Medulla oblongata (tissue), 1 donor: ENCODE results near the gene TRAF2.

Experiments used
- DNase-seq: peaks from one replicate; pipeline ENCODE4 v3.0.0-alpha.2; 2015; ENCODE audit errors: extremely low spot score

Gene TRAF2

GRCh38 chr9:136962163-136962562 is 75.8 kb downstream of the TRAF2 start:
- DNase-seq, result no peak

DNA sequence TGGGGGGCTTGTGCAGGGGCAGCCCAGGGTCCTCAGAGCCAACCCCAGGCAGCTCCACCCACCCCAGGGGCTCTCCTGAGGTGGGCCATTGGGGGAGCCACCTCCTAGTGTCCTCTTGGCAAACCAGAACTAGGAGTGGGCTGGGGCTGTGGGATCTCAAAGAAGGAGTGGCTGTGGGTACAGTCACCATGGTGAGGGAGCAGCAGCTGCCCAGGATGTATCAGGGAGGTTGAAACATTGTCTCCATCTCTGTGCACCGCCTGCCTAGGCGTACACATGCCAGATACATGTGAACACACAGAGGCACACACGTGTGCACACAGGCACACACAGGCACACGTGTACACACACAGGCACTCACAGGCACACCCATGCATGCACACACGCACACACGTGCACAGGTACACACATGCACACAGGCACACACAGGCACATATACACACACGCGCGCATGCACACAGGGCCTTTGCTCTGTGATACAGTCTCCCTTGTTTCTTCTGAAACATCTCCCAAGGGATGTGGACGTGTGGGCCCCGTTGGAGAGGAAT is 76.5 kb downstream of the TRAF2 start:
- DNase-seq, result no peak

DNA sequence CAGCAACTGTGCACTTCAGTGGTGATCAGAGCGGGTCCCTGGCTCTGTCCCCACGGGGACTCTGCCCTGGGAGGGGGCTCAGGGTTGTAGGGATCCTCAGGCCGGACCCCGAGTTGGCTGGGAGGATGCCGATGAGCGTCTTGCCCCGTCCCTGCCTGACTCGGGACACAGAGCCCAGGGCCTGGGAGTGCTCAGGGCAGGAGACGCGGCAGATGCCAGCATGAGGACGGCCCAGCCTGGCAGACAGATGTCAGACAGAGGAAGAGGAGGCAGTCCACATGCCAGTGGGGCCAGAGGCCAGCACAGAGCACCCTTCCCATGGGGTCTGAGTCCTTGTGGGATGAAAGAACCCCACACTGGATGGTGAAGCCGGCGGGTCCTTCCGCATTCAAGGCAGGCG is 77.0 kb downstream of the TRAF2 start:
- peak; percentile 70 for DNase-seq

GRCh38 chr9:136963751-136964150 is 77.4 kb downstream of the TRAF2 start:
- DNase-seq, result no peak

- DNase-seq, result no peak
Observed at GRCh38 chr9:136964171-136964689, 77.9 kb downstream of the TRAF2 start.

GRCh38 chr9:136964833-136965422 is 78.6 kb downstream of the TRAF2 start:
- DNase-seq, result no peak

DNA sequence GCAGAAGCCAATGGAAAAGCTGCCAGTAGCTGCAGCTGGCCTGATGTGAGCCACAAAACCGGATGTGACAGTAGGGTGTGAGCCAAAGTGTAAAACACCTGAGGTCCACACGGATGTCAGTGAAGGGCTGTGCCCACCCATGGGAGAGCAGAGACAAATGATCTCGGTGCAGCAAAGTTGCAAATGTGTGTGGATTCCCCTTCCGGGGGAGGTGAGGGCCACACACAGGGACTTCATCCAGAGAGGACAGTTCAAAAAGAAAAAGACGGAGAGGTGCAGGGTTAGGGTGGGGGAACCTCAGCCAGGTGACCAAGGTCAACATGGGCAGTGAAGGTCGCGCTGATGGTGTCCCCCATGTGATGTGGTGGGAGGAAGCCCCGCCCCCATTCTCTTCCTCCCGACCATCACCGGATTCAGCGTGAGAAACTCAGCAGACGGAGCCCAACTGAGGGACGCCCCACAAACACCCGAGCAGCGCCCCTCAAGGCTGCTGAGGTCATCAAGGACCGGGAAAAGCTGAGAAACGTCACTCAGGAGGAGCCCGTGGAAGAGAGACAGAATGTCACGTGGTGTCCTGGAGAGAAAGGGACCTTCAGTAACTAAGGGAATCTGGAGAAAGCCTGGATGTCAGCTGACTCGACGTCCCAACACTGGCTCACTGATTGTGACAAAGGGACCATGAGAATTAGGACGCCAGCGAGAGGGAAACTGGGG is 79.6 kb downstream of the TRAF2 start:
- DNase-seq, result peak; percentile 95

- no peak for DNase-seq
Observed at GRCh38 chr9:136968333-136969127, 82.2 kb downstream of the TRAF2 start.

- DNase-seq, result no peak
Observed at GRCh38 chr9:136969150-136969549, 82.8 kb downstream of the TRAF2 start.

DNA sequence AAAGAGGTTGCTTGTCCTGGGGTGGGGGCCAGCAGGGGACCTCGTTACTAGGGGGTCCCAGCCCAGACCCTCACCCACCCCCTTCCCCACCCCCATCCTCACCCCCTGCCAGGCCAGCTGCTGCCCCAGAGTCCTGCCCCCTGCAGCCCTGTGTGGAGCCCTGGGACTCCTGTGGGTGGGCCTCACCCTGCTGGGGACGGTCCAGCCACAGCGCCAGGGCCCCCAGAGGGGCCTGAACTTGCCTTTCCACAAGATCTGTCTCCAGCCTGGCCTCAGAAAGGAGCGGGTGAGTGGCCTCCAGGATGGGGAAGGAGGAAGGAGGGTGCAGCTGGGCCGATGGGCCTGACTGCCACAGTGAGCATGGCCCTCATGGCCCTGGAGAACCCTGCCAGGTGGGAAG is 83.5 kb downstream of the TRAF2 start:
- no peak for DNase-seq

- DNase-seq, result no peak
Observed at GRCh38 chr9:136970361-136970760, 84.0 kb downstream of the TRAF2 start.

DNA sequence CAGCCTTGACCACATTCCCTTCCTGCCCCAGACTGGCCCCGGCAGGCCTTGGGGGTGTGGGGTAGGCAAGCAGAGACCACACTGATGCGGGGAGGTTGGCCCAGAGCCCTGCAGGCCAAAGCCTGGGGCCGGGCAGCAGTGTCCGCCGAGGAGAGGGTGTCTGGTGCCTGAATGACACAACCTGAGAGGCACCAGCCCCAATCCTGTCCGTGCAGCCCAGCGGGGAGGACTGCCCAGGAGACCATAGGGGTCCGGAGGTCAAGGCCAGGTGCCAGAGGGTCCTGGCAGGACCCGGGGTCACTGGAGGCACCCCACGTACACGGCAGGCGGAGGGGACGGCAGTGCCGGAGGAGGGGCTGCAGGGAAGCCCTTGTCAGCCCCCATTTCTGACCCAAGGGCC is 85.4 kb downstream of the TRAF2 start:
- no peak for DNase-seq

DNA sequence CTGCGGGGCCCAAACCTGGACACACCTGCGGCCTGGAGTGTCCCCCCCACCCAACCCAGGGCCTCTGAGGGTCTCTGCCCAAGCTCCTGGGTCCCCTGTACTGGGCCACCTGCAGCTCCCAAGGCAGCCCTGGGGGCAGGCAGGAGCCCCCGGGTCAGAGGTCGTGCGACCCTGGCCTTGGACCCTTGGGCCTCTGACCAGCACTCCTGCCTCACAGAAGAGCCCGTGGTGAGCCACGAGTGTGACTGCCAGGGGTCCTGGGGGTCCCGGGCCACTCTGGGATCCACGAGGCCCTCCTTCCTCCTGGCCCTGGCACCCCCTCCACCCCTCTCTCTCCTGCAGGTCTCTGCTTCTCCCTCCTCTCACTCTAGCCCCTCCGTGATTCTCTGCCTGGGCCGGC is 86.0 kb downstream of the TRAF2 start:
- no peak for DNase-seq

DNA sequence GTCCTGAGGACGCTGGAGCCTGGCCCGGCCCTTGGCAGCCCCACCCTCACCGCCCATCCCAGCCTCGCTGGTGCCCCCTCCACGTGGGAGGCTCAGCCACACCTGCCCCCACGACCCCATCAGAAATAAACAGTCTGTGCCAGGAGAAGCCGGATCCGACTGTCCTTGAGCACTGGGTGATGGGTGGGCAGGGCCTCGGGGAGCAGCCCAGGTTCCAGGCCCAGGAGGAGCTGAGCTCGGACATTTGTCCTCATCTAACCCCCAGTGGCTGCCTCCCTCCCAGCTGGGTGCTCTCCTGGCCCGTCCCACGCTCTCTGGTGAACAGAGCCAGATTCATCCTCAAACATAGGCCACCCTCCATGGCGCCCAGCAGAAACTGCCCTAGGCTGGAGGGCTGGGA is 86.4 kb downstream of the TRAF2 start:
- DNase-seq, result no peak

DNA sequence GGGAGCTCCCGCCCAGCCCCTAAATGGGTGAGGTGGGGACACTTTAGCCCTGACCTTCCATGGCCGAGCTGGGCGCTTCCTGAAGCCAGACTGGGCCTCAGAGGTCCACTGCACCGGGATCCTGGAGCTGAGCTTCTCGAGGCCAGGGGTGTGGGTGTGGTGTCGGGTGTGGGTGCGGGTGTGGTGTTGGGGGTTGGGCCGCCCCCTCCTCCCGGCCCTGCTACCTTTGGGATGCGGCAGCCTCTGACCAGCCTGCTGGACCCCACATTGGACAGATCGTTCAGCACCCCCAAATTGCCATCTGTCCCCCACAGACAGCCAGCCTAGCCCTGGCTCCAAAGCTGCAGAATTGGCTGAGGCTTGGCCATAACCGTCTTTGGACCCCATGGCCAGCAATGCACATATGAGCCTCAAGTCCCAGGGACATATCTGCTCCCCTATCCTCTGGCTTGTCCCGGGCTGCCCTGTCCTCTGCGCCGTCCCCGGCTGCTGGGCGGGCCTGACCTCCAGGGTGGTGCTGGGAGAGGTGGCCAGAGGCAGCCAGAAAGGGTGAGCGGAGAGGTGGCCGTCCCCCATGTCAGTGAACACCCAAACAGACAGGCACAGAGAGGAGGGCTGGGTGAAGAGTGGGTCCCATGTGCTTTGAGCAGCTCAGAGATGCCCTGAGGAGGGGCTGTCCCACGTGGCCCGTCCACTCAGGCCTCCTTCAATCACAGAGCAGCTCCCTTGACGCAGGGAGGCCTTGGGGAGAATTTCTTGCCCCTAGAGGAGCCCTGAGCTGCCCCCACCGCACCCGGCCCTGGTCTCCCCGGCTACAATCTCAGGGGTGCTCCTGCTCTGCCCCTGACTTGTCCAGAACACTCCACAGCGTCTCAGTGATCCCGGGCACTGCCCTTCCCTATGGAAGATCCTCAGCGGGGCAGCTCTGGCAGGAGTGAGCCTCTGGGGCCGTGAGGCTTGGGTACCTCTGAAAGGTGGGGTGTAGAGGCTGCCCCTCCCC is 87.6 kb downstream of the TRAF2 start:
- no peak for DNase-seq

GRCh38 chr9:136974817-136975535 is 88.7 kb downstream of the TRAF2 start:
- DNase-seq, result no peak

DNA sequence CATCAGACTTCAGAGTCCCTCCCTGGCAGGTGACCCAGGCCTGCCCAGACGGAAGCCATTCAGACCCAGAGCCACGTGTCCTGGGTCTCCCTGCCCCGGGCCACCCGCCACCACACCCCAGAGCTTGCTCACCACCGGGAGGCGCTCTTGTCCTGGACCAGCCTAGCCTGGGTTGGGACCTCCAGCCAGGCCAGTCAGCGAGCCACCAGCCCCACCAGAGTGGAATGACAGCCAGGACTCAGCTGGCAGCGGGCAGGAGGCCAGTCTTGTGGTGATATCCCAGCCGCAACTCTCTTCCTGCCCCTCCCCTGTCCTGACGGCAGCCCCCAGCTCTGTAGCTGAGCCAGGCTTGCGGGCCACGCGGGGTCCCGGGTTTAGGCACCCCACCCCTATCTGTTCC is 89.3 kb downstream of the TRAF2 start:
- DNase-seq, result peak; percentile 84
